PC-3 (cell line): ENCODE results near the gene DNAJA2.

Experiments
- EZH2 ChIP-seq: fragments of 300-600 bp; sonication (generic); IDR thresholded peaks from one replicate; pipeline ENCODE4 v1.6.1; 2017; ENCODE audit warnings: antibody characterized with exemption, mild to moderate bottlenecking, low read length; ENCODE audit not compliant: unreplicated experiment
- TF ChIP-seq, protein P1 (sequence below): fragments of 300-600 bp; sonication (generic); conservative IDR thresholded peaks from 2 replicates; pipeline ENCODE4 v1.5.1; 2017; ENCODE audit warnings: antibody characterized with exemption, low read depth, mild to moderate bottlenecking, low read length

DNA sequence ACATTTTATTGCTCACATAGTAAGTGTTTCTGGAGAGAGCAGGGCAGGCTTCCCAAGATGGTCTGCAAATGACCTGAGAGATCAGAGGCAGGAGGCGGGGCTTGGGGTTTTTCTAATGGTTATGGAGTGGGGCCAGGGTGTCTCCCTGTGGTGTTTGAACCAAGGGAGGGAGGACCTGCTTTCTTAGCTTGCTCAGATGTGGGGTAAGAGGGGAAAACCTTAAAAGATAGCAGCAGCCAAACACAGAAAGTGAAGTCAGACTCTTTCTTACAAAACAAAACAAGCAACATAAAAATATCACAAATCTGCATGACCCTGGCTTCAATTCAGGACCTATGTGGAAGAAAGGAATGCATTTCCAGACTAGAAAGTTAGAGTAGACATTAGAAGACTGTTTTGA, 22.9 kb upstream of the DNAJA2 start:
- no peak for TF ChIP-seq EZH2
- TF ChIP-seq, protein P1, sequence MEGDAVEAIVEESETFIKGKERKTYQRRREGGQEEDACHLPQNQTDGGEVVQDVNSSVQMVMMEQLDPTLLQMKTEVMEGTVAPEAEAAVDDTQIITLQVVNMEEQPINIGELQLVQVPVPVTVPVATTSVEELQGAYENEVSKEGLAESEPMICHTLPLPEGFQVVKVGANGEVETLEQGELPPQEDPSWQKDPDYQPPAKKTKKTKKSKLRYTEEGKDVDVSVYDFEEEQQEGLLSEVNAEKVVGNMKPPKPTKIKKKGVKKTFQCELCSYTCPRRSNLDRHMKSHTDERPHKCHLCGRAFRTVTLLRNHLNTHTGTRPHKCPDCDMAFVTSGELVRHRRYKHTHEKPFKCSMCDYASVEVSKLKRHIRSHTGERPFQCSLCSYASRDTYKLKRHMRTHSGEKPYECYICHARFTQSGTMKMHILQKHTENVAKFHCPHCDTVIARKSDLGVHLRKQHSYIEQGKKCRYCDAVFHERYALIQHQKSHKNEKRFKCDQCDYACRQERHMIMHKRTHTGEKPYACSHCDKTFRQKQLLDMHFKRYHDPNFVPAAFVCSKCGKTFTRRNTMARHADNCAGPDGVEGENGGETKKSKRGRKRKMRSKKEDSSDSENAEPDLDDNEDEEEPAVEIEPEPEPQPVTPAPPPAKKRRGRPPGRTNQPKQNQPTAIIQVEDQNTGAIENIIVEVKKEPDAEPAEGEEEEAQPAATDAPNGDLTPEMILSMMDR = no peak
